NCI-H1048 (cell line): ENCODE measurements around the gene TMEM132E.

Source experiments
- DNase-seq: peaks from one replicate; lab custom pipeline; 2025; lab: John Stamatoyannopoulos, UW

TMEM132E gene

GRCh38 chr17:34637041-34637547 lies 57.7 kb downstream of the TMEM132E start:
- DNase-seq, result no peak

- DNase-seq, result peak; percentile 10
Observed at GRCh38 chr17:34637548-34638525, 58.5 kb downstream of the TMEM132E start.

- DNase-seq, result no peak
Observed at GRCh38 chr17:34638526-34639260, 59.3 kb downstream of the TMEM132E start.

- no peak for DNase-seq
Observed at GRCh38 chr17:34639706-34640425, 60.5 kb downstream of the TMEM132E start.

GRCh38 chr17:34641368-34641767 lies 62.0 kb downstream of the TMEM132E start:
- DNase-seq, result no peak

- no peak for DNase-seq
Observed at GRCh38 chr17:34644941-34645550, 65.7 kb downstream of the TMEM132E start.

GRCh38 chr17:34645594-34645993 lies 66.2 kb downstream of the TMEM132E start:
- DNase-seq, result no peak

GRCh38 chr17:34647511-34647910 lies 68.1 kb downstream of the TMEM132E start:
- no peak for DNase-seq

- no peak for DNase-seq
Observed at GRCh38 chr17:34650051-34650750, 70.8 kb downstream of the TMEM132E start.

- no peak for DNase-seq
Observed at GRCh38 chr17:34651402-34651811, 72.0 kb downstream of the TMEM132E start.

GRCh38 chr17:34652021-34652555 lies 72.7 kb downstream of the TMEM132E start:
- no peak for DNase-seq

GRCh38 chr17:34653511-34653910 lies 74.1 kb downstream of the TMEM132E start:
- no peak for DNase-seq

- DNase-seq, result no peak
Observed at GRCh38 chr17:34654276-34654880, 75.0 kb downstream of the TMEM132E start.

GRCh38 chr17:34654881-34655276 lies 75.5 kb downstream of the TMEM132E start:
- no peak for DNase-seq

GRCh38 chr17:34656801-34657200 lies 77.4 kb downstream of the TMEM132E start:
- no peak for DNase-seq

GRCh38 chr17:34658811-34659560 lies 79.6 kb downstream of the TMEM132E start:
- DNase-seq, result no peak

- DNase-seq, result no peak
Observed at GRCh38 chr17:34663714-34664113, 84.3 kb downstream of the TMEM132E start.

GRCh38 chr17:34665150-34665806 lies 85.9 kb downstream of the TMEM132E start:
- DNase-seq, result no peak
